ENCODE measurements around the gene ZNF581.

The ZNF581 gene

GRCh38 chr19:55626350-55626749 lies 17.1 kb upstream of the ZNF581 start:
- no peak for DNase-seq (ENCODE audit: low read depth)

GRCh38 chr19:55632463-55632834 lies 11.0 kb upstream of the ZNF581 start:
- DNase-seq (ENCODE audit: low read depth): peak; percentile 86

- no peak for DNase-seq (ENCODE audit: low read depth)
Measured at GRCh38 chr19:55633861-55634260, 9.6 kb upstream of the ZNF581 start.

- DNase-seq (ENCODE audit: low read depth): no peak
Measured at GRCh38 chr19:55635334-55635717, 8.1 kb upstream of the ZNF581 start.

- no peak for DNase-seq (ENCODE audit: low read depth)
Measured at GRCh38 chr19:55635856-55636440, 7.5 kb upstream of the ZNF581 start.

GRCh38 chr19:55636723-55637122 lies 6.7 kb upstream of the ZNF581 start:
- no peak for DNase-seq (ENCODE audit: low read depth)

- no peak for DNase-seq (ENCODE audit: low read depth)
Measured at GRCh38 chr19:55637534-55637933, 5.9 kb upstream of the ZNF581 start.

GRCh38 chr19:55638864-55639359 lies 4.5 kb upstream of the ZNF581 start:
- no peak for DNase-seq (ENCODE audit: low read depth)

GRCh38 chr19:55640043-55640576 lies 3.3 kb upstream of the ZNF581 start:
- DNase-seq (ENCODE audit: low read depth): no peak

- DNase-seq (ENCODE audit: low read depth): no peak
Measured at GRCh38 chr19:55640577-55641425, 2.6 kb upstream of the ZNF581 start, which contains the start of gene ZNF580. ZNF580 (plus strand) TSS chr19:55641002; CDS start chr19:55642509, 1,507 bp downstream.

GRCh38 chr19:55641426-55642152 lies 1.9 kb upstream of the ZNF581 start:
- DNase-seq (ENCODE audit: low read depth): no peak

- no peak for DNase-seq (ENCODE audit: low read depth)
Measured at GRCh38 chr19:55642153-55643002, 1.1 kb upstream of the ZNF581 start.

- DNase-seq (ENCODE audit: low read depth): no peak
Measured at GRCh38 chr19:55643887-55644176, 383 bp downstream of the ZNF581 start.

- DNase-seq (ENCODE audit: low read depth): no peak
Measured at GRCh38 chr19:55644191-55644833, 863 bp downstream of the ZNF581 start.

GRCh38 chr19:55644842-55645511 lies 1.5 kb downstream of the ZNF581 start:
- DNase-seq (ENCODE audit: low read depth): no peak

- DNase-seq (ENCODE audit: low read depth): no peak
Measured at GRCh38 chr19:55645512-55645881, 2.0 kb downstream of the ZNF581 start.

- DNase-seq (ENCODE audit: low read depth): no peak
Measured at GRCh38 chr19:55646889-55647731, 3.7 kb downstream of the ZNF581 start.

GRCh38 chr19:55647732-55648584 lies 4.5 kb downstream of the ZNF581 start, which contains the start of gene CCDC106:
CCDC106 (plus strand) TSS chr19:55648212; CDS start chr19:55649047, 835 bp downstream.
- DNase-seq (ENCODE audit: low read depth): no peak

All from stromal cell of bone marrow (primary cell).